Bone marrow (tissue), 2 donors: ENCODE measurements around the gene SOCS3.
A peak's percentile ranks its signal among the peaks of the same experiment; 100 is the strongest.
"Not testable (repeated sequence)": the region's sequence is repeated elsewhere in the genome, so short reads cannot be mapped to it uniquely, and the experiment has no call there.

Source experiments
- DNase-seq, 2 donors: peaks; one replicate each; lab custom pipeline; 2025; lab: John Stamatoyannopoulos, UW

Gene SOCS3

DNA sequence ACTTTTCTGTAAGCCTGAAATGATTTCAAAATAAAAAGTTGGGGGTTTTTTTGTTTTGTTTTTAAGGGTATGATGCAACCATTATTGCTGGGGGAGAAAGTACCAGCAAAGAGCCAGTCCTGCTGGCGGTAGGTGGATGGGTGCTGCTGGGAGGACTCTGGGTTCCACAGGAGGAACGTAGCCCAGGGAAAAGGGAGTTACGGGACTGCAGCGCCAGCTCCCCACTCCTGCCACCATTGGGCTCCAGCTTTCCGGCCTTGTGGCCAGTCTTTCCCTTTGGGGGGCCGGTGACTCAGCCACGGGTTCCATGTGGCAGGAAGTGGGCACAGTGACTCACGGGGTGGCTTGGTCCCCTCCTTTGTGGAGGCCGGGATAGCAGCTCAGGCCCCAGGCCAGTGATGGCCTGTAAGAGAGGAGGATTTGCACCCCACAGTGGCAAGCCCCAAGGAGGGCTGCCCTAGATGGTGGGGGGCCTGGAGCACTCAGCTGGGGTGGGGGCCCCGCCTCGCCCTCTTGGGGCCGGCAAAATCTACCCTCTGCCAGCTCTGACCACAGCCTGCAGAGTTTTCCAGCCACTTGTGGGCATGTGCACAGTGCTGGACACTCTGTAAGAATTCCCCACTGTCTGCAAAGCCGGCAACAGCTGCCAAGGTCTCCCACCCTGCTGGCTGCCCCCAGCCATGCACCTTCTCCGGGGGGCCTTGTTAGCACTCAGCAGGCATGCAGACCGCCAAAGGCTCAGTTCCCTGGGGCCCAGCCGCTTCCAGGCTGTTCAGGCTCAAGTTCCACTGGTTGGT is 30.4 kb downstream of the SOCS3 start:
- peak; percentile 74 to 83 for DNase-seq

GRCh38 chr17:78327880-78328279 is 32.0 kb downstream of the SOCS3 start:
- DNase-seq: no peak

GRCh38 chr17:78325076-78325687 is 34.7 kb downstream of the SOCS3 start:
- peak in 1 of 2 donors; percentile 20 for DNase-seq

GRCh38 chr17:78324391-78325075 is 35.3 kb downstream of the SOCS3 start:
- DNase-seq: peak; percentile 60 to 95

GRCh38 chr17:78323826-78324390 is 36.0 kb downstream of the SOCS3 start:
- DNase-seq: no peak

GRCh38 chr17:78322858-78323455 is 36.9 kb downstream of the SOCS3 start:
- DNase-seq: no peak

GRCh38 chr17:78322327-78322857 is 37.5 kb downstream of the SOCS3 start:
- no peak for DNase-seq

GRCh38 chr17:78318843-78319242 is 41.0 kb downstream of the SOCS3 start:
- DNase-seq: no peak

GRCh38 chr17:78318407-78318806 is 41.5 kb downstream of the SOCS3 start:
- DNase-seq: no peak

DNA sequence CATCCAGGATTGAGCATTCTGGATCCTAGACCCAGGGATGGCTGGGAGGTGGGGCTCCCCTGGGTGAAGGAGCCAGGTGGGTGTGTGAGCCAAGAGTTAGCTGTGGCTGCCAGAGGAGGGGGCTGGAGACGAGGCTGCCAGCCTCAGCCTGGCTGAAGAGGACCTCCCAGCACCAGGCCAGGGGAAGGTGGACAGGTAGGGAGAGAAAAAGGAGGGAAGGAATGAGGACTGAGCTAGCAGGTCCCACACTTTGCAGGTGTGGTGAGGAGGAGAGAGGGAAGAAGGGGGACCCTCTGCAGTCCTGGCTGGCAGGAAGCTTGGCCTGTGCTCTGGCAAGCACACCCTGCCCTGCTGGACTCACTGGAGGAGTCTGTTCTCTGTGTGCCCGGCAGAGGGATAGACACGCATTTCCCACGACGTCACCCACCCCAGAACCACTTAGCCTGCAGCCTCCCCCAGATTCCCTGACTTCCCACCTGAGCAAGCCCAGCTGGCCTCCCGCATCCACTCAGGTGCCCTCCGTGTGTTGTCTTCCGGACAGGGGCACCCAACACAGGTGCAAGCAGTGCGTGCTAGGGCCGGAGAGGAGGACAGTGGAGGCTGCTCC is 42.0 kb downstream of the SOCS3 start:
- no peak for DNase-seq

DNA sequence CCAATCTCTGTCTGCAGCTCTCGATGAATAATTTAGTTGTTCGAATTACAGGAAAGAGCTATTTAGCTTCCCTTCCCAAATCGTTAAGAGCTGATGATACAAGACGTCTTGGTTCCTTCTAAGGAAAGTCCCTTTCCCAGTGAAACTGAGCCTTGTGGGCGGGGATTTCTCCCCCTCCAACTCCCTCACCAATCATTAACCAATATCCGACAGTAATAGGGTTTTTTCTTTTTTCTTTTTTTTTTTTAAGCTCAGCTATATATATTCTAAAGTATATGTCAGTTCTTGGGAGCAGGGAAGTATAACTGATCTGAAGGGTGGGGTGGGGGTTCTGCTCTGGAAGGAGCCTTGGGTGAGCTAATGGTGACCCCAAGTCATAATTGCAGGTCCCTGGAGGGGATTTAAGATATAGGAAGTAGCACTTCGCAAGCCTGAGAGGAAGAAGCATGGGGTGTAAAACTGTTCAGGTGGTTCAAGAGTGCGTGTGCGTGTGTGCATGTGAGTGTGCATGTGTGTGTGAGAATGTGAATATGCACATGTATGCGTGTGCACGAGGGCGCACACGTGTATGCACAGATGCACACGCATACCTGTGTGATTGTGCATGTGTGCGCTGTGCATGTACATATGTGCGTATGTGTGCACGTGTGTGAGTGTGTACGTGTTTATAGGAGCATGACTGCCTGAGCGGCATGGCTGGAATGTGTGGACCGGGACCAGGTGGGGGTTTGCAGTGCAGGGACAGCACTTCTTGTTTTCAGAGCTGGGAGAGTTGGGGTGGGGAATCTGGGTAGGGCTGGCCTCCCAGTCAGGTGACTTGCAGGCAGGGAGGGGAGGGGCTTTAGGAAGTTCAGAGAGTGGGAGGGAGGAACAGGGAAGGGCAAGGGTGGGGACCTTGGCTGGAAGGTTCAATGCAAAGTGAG is 42.7 kb downstream of the SOCS3 start:
- no peak for DNase-seq

GRCh38 chr17:78316115-78316866 is 43.6 kb downstream of the SOCS3 start:
- no peak for DNase-seq

GRCh38 chr17:78315355-78316114 is 44.3 kb downstream of the SOCS3 start:
- peak in 1 of 2 donors; percentile 44 for DNase-seq

- DNase-seq: no peak
Measured at GRCh38 chr17:78314683-78315354, 45.1 kb downstream of the SOCS3 start.

GRCh38 chr17:78313735-78314648 is 45.9 kb downstream of the SOCS3 start:
- DNase-seq: peak in 1 of 2 donors; percentile 34

DNA sequence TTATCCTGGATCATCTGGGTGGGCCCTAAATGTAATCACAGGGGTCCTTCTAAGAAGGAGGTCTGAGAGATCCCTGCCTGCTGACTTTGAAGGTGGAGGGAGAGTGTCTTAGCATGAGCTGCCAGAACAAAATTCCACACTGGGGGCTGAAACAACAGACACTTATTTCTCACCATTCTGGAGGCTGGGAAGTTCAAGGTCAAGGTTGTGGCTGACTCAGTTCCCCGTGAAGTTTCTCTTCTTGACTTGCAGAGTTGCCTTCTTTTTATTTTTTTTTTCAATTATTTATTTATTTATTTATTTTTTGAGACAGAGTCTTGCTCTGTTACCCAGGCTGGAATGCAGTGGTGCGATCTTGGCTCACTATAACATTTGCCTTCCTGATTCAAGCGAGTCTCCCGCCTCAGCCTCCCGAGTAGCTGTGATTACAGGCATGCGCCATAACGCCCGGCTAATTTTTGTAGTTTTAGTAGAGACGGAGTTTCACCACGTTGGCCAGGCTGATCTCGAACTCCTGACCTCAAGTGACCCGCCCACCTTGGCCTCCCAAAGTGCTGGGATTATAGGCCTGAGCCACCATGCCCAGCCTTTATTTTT is 50.1 kb downstream of the SOCS3 start:
- DNase-seq: not testable (repeated sequence)
